ENCODE results near the gene CDK5RAP3. TPM values are rescaled to one million over a fixed set of nuclear protein-coding genes. Genes with fewer than 3 reads are reported as not detected.
A peak's percentile ranks its signal among the peaks of the same experiment; 100 is the strongest.

The CDK5RAP3 gene, protein sequence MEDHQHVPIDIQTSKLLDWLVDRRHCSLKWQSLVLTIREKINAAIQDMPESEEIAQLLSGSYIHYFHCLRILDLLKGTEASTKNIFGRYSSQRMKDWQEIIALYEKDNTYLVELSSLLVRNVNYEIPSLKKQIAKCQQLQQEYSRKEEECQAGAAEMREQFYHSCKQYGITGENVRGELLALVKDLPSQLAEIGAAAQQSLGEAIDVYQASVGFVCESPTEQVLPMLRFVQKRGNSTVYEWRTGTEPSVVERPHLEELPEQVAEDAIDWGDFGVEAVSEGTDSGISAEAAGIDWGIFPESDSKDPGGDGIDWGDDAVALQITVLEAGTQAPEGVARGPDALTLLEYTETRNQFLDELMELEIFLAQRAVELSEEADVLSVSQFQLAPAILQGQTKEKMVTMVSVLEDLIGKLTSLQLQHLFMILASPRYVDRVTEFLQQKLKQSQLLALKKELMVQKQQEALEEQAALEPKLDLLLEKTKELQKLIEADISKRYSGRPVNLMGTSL
- total RNA-seq, result 10 to 100 TPM; 43.8 to 98.8 (median 63.8) TPM

DNA sequence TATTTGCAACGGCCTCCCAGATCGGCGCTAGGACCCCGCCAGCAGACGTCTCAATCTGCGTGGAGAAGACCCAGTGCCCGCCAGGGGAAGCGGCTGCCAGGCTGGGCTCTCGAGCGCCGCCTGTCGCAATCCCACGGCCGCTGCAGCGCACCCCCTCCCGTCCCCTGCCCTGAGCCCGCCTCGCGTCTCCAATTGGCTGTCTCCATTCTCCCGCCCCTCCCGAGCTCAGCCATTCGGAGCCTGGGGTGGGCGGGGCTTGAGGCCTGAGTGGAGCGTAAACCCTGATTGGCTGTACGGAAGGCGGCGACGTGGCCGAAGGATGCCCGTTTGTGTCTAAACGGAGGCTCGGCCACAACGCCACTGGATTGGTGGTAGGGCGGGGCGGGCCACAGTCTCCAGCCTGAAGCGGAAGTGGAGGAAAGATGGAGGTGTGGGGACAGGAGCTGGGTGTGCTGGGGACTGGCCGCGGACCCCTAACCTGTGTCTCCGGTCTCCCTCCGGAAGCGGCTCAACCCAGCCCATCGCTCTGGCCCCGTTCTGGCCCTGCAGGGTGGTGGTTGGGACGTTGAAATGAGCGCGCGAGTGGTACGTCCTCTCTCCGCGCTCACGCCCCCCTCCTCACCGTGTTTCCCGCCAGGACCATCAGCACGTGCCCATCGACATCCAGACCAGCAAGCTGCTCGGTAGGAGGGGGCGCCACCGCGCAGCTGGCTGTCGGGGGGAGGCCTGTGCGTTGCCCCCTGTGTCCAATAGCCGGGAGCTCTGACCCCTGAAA, at the start of gene CDK5RAP3:
Gene CDK5RAP3, plus strand, starts transcription at position 389 of the 775 bp plus-strand sequence. Its CDS starts 34 bp downstream, at position 423.
- peak; percentile 99 for ATAC-seq
- Histone ChIP-seq H3K9me3 (no peaks in the 10 kb centered on the region), H3K36me3 (peaks cover 0 to 28% of the 10 kb centered on the region in 2 donors), H3K4me3 (peak within 1 kb of the TSS; percentile 47 to 92), H3K27ac (peak within 1 kb of the TSS; percentile 36 to 92 (median 88)), H3K4me1 (peaks cover 0 to 28% (median 9%) of the 10 kb centered on the region in 3 donors), H3K27me3 (no peaks in the 10 kb centered on the region)
- peak; percentile 86 for TF ChIP-seq POLR2AphosphoS5 (IDR thresholded peaks at IDR 0.05)
- TF ChIP-seq, protein P1, sequence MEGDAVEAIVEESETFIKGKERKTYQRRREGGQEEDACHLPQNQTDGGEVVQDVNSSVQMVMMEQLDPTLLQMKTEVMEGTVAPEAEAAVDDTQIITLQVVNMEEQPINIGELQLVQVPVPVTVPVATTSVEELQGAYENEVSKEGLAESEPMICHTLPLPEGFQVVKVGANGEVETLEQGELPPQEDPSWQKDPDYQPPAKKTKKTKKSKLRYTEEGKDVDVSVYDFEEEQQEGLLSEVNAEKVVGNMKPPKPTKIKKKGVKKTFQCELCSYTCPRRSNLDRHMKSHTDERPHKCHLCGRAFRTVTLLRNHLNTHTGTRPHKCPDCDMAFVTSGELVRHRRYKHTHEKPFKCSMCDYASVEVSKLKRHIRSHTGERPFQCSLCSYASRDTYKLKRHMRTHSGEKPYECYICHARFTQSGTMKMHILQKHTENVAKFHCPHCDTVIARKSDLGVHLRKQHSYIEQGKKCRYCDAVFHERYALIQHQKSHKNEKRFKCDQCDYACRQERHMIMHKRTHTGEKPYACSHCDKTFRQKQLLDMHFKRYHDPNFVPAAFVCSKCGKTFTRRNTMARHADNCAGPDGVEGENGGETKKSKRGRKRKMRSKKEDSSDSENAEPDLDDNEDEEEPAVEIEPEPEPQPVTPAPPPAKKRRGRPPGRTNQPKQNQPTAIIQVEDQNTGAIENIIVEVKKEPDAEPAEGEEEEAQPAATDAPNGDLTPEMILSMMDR (IDR thresholded peaks at IDR 0.05), result peak; percentile 82 to 99 (median 96)
- no peak for TF ChIP-seq EP300 (IDR thresholded peaks at IDR 0.05)
- TF ChIP-seq POLR2A (IDR thresholded peaks at IDR 0.05), result peak; percentile 71 to 72
- WGBS, 2 donors (ENCODE audit: low coverage in 1 of 2), result 0% methylated on average over 3 of the region's 62 CpGs; no CpG with 5 or more reads in 1 of the 2 donors

DNA sequence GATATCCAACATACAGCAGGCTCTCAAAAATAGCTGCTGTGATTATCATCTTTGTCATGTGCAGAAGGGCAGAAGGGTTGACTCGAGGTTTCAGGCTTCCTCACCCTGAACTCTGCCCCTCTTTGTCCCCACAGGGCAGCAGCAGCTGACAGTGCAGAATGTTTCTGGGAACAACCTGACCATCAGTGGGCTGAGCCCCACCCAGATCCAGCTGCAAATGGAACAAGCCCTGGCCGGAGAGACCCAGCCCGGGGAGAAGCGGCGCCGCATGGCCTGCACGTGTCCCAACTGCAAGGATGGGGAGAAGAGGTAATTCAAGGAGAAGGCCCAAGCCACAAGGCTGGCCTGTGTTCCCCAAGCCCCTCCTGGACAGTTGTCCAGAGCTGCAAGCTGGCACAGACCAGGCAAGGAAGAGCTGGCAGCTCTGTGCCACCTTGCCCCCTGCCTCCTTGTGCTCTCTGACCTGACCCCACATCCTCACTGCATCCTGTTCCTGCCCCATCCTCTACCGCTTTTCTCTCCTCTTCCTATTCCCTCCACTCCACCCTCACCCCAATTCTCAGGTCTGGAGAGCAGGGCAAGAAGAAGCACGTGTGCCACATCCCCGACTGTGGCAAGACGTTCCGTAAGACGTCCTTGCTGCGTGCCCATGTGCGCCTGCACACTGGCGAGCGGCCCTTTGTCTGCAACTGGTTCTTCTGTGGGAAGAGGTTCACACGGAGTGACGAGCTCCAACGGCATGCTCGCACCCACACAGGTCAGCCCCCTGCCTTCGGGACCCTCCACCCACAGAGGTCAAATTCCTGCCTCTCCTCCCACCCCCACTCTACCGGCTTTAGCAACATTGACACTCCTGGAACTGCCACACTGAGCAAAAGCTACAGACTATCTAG, 45.9 kb upstream of the CDK5RAP3 start:
- no peaks in the 10 kb centered on the region for H3K27me3 ChIP-seq
- TF ChIP-seq POLR2AphosphoS5 (IDR thresholded peaks at IDR 0.05) (no peak), POLR2A (IDR thresholded peaks at IDR 0.05) (no peak), EP300 (IDR thresholded peaks at IDR 0.05) (no peak)
- TF ChIP-seq, protein P1 (IDR thresholded peaks at IDR 0.05), result no peak
- WGBS, 2 donors (ENCODE audit: low coverage in 1 of 2), result 40 to 79% methylated on average over 1 to 3 of the region's 23 CpGs
- ATAC-seq, result no peak
- H3K36me3 ChIP-seq, result peaks cover 0 to 83% of the 10 kb centered on the region in 2 donors
- H3K27ac ChIP-seq, result no peak overlapping the region
- H3K4me3 ChIP-seq, result no peak overlapping the region
- no peaks in the 10 kb centered on the region for H3K9me3 ChIP-seq
- peaks cover 0 to 11% (median 0%) of the 10 kb centered on the region in 3 donors for H3K4me1 ChIP-seq

DNA sequence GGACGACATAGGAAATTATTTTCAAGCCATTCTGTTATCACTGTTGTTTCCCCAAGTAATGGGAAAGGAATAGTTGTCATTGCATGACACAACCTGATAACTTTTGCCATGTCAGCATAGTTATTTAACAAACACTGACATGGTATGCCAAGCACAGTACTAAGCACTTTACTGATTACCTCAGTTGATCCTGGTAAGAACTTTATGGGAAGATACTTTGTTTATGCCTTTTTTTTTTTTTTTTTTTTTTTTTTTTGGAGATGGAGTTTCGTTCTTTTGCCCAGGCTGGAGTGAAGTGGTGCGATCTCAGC, 45.3 kb upstream of the CDK5RAP3 start:
- WGBS, 2 donors (ENCODE audit: low coverage in 1 of 2), result 83 to 84% methylated on average over 1 to 2 of the region's 3 CpGs
- no peaks in the 10 kb centered on the region for H3K27me3 ChIP-seq
- H3K4me1 ChIP-seq, result peaks cover 0 to 16% (median 0%) of the 10 kb centered on the region in 3 donors
- no peaks in the 10 kb centered on the region for H3K9me3 ChIP-seq
- no peak for ATAC-seq
- no peak overlapping the region for H3K27ac ChIP-seq
- no peak overlapping the region for H3K4me3 ChIP-seq
- no peak for TF ChIP-seq EP300 (IDR thresholded peaks at IDR 0.05)
- no peak for TF ChIP-seq POLR2A (IDR thresholded peaks at IDR 0.05)
- TF ChIP-seq, protein P1 (IDR thresholded peaks at IDR 0.05), result no peak
- TF ChIP-seq POLR2AphosphoS5 (IDR thresholded peaks at IDR 0.05), result no peak
- H3K36me3 ChIP-seq, result peaks cover 0 to 85% of the 10 kb centered on the region in 2 donors

DNA sequence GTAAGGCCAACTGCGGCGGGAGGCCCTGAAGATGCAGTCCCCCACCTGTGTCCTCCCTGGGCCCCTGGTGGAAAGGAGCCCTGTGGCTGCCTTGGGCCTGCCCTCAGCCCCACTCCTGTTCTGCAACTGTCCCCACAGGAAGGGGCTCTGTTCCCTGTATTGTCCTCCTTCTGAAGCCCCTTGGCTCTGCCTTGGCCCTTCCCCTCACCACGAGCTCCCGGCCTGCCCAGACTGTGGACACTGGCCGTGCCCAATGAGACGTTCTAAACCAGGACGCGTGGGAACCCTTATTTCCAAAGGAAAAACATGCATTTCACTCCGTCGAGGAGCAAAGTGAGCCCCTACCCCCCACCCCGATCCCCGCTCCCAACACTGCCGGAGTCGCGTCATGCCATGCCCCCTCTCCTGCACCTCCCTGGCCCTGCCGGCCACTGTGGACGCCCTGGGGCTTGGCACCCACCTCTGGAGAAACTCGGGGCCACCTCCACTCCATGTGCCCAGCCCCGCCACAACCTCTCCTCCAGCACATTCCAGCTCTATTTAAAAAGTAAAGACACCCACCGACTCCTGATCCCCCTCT, 43.0 kb upstream of the CDK5RAP3 start:
- no peaks in the 10 kb centered on the region for H3K9me3 ChIP-seq
- H3K27ac ChIP-seq, result no peak overlapping the region

More for the DNA sequence above, 43.0 kb upstream of the CDK5RAP3 start:
- ATAC-seq, result no peak
- Histone ChIP-seq H3K4me3 (no peak overlapping the region), H3K36me3 (peaks cover 0 to 79% of the 10 kb centered on the region in 2 donors), H3K4me1 (peaks cover 0 to 16% (median 0%) of the 10 kb centered on the region in 3 donors), H3K27me3 (no peaks in the 10 kb centered on the region)
- TF ChIP-seq POLR2A (IDR thresholded peaks at IDR 0.05) (no peak), EP300 (IDR thresholded peaks at IDR 0.05) (no peak), POLR2AphosphoS5 (IDR thresholded peaks at IDR 0.05) (no peak)
- TF ChIP-seq, protein P1 (IDR thresholded peaks at IDR 0.05), result no peak
- WGBS, 2 donors (ENCODE audit: low coverage in 1 of 2), result 40 to 86% methylated on average over 1 to 10 of the region's 20 CpGs

Measured in gastroesophageal sphincter (tissue), 4 donors.